ENCODE measurements around the gene DCBLD2.
"Not testable (repeated sequence)": the region's sequence is repeated elsewhere in the genome, so short reads cannot be mapped to it uniquely, and the experiment has no call there.

DCBLD2 gene

DNA sequence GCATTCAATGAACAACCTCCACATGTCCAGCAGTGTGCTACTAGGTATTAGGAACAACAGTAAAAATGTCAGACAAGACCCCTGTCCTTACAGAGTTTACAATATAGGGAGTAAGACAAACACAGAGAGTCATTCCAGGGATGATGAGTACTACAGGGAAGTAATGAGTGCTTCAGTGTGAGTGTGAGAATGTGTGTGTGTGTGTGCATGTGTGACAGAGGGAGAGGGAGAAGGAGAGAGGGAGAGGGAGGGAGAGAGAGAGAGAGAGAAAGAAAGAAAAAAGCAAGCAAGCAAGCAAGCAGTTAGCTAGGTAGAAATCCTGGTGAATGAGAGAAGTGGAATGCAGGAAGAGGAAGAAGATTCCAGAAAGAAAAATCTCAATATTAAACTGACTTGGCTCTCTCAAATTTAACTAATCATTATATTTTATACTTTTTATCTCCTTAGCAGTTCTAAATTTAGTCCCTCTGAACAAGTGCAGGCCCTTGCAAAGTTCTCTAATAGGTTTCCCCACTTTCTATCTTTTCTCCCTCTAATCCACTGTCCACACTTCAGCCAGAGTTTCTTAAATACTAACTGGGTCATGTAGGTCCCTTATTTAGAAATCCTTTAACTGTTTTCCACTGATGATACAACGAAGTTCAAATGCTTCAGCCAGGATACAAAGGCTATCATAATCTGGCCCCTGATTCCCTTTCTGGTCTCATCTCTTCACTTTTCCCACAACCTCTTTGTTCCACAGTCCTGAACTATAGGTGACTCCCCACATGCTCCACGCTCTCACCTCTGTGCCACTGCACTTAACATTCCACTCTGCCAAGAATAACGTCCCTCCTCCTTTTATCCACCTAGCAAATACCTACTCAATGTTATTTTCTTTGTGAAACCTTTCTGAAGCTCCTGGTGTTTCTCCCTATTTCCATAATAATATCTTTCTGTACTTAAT is 10.3 kb downstream of the DCBLD2 start:
- DNase-seq (ENCODE audit: insufficient read length, low spot score), result no peak
- FAIRE-seq, result no peak
- TF ChIP-seq, protein P1, sequence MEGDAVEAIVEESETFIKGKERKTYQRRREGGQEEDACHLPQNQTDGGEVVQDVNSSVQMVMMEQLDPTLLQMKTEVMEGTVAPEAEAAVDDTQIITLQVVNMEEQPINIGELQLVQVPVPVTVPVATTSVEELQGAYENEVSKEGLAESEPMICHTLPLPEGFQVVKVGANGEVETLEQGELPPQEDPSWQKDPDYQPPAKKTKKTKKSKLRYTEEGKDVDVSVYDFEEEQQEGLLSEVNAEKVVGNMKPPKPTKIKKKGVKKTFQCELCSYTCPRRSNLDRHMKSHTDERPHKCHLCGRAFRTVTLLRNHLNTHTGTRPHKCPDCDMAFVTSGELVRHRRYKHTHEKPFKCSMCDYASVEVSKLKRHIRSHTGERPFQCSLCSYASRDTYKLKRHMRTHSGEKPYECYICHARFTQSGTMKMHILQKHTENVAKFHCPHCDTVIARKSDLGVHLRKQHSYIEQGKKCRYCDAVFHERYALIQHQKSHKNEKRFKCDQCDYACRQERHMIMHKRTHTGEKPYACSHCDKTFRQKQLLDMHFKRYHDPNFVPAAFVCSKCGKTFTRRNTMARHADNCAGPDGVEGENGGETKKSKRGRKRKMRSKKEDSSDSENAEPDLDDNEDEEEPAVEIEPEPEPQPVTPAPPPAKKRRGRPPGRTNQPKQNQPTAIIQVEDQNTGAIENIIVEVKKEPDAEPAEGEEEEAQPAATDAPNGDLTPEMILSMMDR (IDR thresholded peaks at IDR 0.05; ENCODE audit: insufficient read depth, missing control alignments), result no peak

- FAIRE-seq (no peak), DNase-seq (ENCODE audit: insufficient read length, low spot score) (no peak)
- TF ChIP-seq, protein P1 (IDR thresholded peaks at IDR 0.05; ENCODE audit: insufficient read depth, missing control alignments), result no peak
Measured at GRCh38 chr3:98890181-98890835, 11.2 kb downstream of the DCBLD2 start.

- TF ChIP-seq, protein P1 (IDR thresholded peaks at IDR 0.05; ENCODE audit: insufficient read depth, missing control alignments), result no peak
- DNase-seq (ENCODE audit: insufficient read length, low spot score) (no peak), FAIRE-seq (no peak)
Measured at GRCh38 chr3:98887684-98888083, 13.8 kb downstream of the DCBLD2 start.

DNA sequence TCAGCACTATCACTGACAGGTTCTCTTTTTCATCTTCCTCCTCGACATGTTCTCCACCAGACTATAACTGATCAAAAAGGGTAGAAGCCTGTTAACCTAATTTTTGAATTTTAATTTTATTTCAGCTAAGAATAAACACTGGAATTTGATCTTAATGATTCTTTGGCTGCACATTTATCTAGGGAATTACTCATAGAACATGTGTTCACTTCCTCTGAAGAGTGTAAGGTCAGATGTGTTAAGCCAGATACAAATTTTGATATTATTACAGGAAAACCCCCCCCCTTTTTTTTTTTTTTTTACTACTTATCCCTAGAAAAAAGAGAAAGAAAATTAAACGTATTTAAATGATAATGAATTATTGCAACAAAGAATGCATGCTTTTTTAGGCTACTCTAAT is 15.0 kb downstream of the DCBLD2 start:
- FAIRE-seq, result no peak
- TF ChIP-seq, protein P1 (IDR thresholded peaks at IDR 0.05; ENCODE audit: insufficient read depth, missing control alignments), result no peak
- DNase-seq (ENCODE audit: insufficient read length, low spot score), result no peak

DNA sequence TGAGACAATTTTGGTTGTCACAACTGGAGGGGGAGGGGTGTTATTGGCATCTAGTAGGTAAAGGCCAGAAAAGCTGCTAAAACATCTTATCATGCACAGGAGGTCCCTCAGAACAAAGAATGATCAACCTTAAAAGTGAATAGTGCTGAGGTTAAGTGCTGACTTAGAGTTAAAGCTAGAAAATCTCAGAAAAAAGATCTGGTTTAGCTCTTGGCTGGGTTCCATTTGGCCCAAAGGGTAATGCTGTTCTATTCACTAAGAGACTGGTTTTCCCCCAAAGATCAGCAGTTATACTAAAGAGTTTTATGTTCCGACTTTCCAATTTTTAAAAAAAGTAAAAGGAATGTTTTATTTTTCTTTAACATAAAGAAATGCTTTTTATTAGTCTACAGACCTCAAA is 15.6 kb downstream of the DCBLD2 start:
- FAIRE-seq (no peak), DNase-seq (ENCODE audit: insufficient read length, low spot score) (no peak)
- TF ChIP-seq, protein P1 (IDR thresholded peaks at IDR 0.05; ENCODE audit: insufficient read depth, missing control alignments), result no peak

GRCh38 chr3:98884675-98885371 is 16.7 kb downstream of the DCBLD2 start:
- TF ChIP-seq, protein P1 (IDR thresholded peaks at IDR 0.05; ENCODE audit: insufficient read depth, missing control alignments), result no peak
- FAIRE-seq (no peak), DNase-seq (ENCODE audit: insufficient read length, low spot score) (no peak)

GRCh38 chr3:98882614-98883333 is 18.7 kb downstream of the DCBLD2 start:
- FAIRE-seq; DNase-seq (ENCODE audit: insufficient read length, low spot score): not testable (repeated sequence)
